Ovary (tissue), 9 donors: Measurements from ENCODE around the gene LPCAT1. TPM values are rescaled to one million over a fixed set of nuclear protein-coding genes. Genes with fewer than 3 reads are reported as not detected.

ENCODE experiments used
- DNase-seq, 5 donors: peaks; one replicate each; pipeline ENCODE4 v3.0.0-alpha.2; 2019 to 2020
- H3K27ac ChIP-seq, 2 donors: fragments of 200-600 bp; one replicate each; pipeline versions ENCODE4 v1.5.1 to v1.8.0; 2019 to 2022
- H3K27me3 ChIP-seq: fragments of 200-600 bp; one replicate; pipeline ENCODE4 v1.8.0; 2022
- H3K36me3 ChIP-seq: fragments of 200-600 bp; sonication (generic); one replicate; pipeline ENCODE4 v1.5.1; 2019
- H3K4me1 ChIP-seq: one replicate; pipeline ENCODE4 v1.8.1; 2013; ENCODE audit warnings: mild to moderate bottlenecking, moderate library complexity; ENCODE audit not compliant: insufficient read depth
- H3K4me3 ChIP-seq: fragments of 200-600 bp; sonication (generic); one replicate; pipeline ENCODE4 v1.5.1; 2017
- H3K9me3 ChIP-seq, 2 donors: fragments of 200-600 bp in 1 of 2; sonication (generic) in 1 of 2; one replicate each; pipeline versions ENCODE4 v1.5.1 to v1.8.1; 2013 to 2019; ENCODE audit warnings: mild to moderate bottlenecking in 1 of 2, moderate library complexity in 1 of 2
- CTCF ChIP-seq, 3 donors: fragments of 450-650 bp in 2 of 3; fragments of 200-600 bp in 1 of 3; IDR thresholded peaks; one replicate each; pipeline versions ENCODE4 v1.5.1 to v1.8.0; 2016 to 2022; ENCODE audit warnings: antibody characterized with exemption in 3 of 3, mild to moderate bottlenecking in 1 of 3
- EP300 ChIP-seq: sonication (generic); formaldehyde crosslinking; IDR thresholded peaks from one replicate; pipeline ENCODE4 v1.6.1; 2017; ENCODE audit warnings: antibody characterized with exemption
- POLR2A ChIP-seq: fragments of 450-650 bp; IDR thresholded peaks from one replicate; pipeline ENCODE4 v1.6.1; 2017; ENCODE audit warnings: antibody characterized with exemption, mild to moderate bottlenecking, moderate library complexity
- WGBS, 3 donors: extraction: QIAGEN DNeasy Blood & Tissue Kit in 1 of 3; methylation state at CpG; one replicate each; pipeline versions ENCODE4 v1.1.5 to v1.1.7; 2013 to 2017; 5-methylcytosine and 5-hydroxymethylcytosine counted together
- intact Hi-C, 4 donors: fragments of 100-400 bp; cut with DNase I; formaldehyde crosslinking; loops; one replicate each; pipeline versions ENCODE4 v1.11.0 to v1.15.1; 2022 to 2023
- polyA plus RNA-seq, 2 donors: library from polyadenylated mRNA; stranded (reverse); fragments of 200-250 nt in 1 of 2; fragments of 350-450 nt in 1 of 2; fragmentation: Illumina TruSeq in 1 of 2; extraction: RNeasy Lipid Tissue Mini Kit (QIAGEN cat#74804) in 1 of 2; gene quantifications; one replicate each; pipeline ENCODE4 v1.2.3, GENCODE V29; 2013 to 2014
- total RNA-seq, 7 donors: library from RNA; depleted of rRNA in 2 of 7; stranded (reverse); fragments of >200 nt in 2 of 7; fragmentation: NEBNext Ultra II Directional in 3 of 7; extraction: Animal tissue kit (Norgen Biotek cat#: 25700) in 3 of 7; gene quantifications; one replicate each; pipeline versions ENCODE4 v1.1.0 to v1.2.4, GENCODE V29; 2016 to 2023
- donor health status: DM: no; HTN: no; CAD: no; lungs with moderate emphysema.
- donor health status: DM: no; HTN: no; CAD: no.
- donor health status: Bipolar disorder and iron deficiency.
- donor health status: DM: yes; HTN: yes; CAD: no.
- donor health status: DM: no; HTN: no; CAD: no.
- donor health status: DM: yes; HTN: yes; CAD: no.

The LPCAT1 gene
- total and polyA plus RNA-seq, 9 donors = 13.0 to 57.1 (median 25.3) TPM

- no peaks in the 10 kb centered on the region for H3K4me1 ChIP-seq
- no peak for DNase-seq
- no peaks in the 10 kb centered on the region for H3K27me3 ChIP-seq
- H3K27ac ChIP-seq = no peak overlapping the region
- no peak for TF ChIP-seq CTCF (IDR thresholded peaks at IDR 0.05)
- TF ChIP-seq POLR2A = no peak
- no peak for TF ChIP-seq EP300
- intact Hi-C loops = no loop called here
- 69 to 72% (median 69%) methylated on average over 11 of the region's 11 CpGs for WGBS, 3 donors
- H3K9me3 ChIP-seq = no peaks in the 10 kb centered on the region
- H3K4me3 ChIP-seq = no peak overlapping the region
- H3K36me3 ChIP-seq = no peaks in the 10 kb centered on the region
These were observed 104.1 kb downstream of the LPCAT1 start for GRCh38 chr5:1419476-1420210.

DNA sequence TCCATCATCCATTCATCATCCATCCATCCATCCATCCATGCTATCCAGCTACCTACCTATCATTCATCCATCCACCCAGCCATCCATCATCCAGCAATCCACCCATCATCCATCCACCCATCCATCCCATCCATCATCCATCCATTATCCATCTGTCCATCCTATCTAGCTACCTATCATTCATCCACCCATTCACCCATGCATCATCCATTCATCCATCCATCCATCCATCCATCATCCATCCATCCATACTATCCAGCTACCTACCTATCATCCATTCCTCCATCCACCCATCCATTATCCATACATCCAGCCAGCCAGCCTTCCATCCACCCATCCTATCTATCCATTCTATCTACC lies 104.9 kb downstream of the LPCAT1 start:
- Histone ChIP-seq H3K4me3 (no peak overlapping the region), H3K9me3 (no peaks in the 10 kb centered on the region), H3K36me3 (no peaks in the 10 kb centered on the region), H3K4me1 (no peaks in the 10 kb centered on the region), H3K27me3 (no peaks in the 10 kb centered on the region), H3K27ac (no peak overlapping the region)
- DNase-seq = no peak
- no peak for TF ChIP-seq CTCF (IDR thresholded peaks at IDR 0.05)
- no peak for TF ChIP-seq POLR2A
- TF ChIP-seq EP300 = no peak
- intact Hi-C loops = no loop called here

GRCh38 chr5:1418238-1418920 lies 105.4 kb downstream of the LPCAT1 start:
- H3K4me1 ChIP-seq = no peaks in the 10 kb centered on the region
- WGBS, 3 donors = 82 to 87% (median 87%) methylated on average over 2 of the region's 2 CpGs

DNA sequence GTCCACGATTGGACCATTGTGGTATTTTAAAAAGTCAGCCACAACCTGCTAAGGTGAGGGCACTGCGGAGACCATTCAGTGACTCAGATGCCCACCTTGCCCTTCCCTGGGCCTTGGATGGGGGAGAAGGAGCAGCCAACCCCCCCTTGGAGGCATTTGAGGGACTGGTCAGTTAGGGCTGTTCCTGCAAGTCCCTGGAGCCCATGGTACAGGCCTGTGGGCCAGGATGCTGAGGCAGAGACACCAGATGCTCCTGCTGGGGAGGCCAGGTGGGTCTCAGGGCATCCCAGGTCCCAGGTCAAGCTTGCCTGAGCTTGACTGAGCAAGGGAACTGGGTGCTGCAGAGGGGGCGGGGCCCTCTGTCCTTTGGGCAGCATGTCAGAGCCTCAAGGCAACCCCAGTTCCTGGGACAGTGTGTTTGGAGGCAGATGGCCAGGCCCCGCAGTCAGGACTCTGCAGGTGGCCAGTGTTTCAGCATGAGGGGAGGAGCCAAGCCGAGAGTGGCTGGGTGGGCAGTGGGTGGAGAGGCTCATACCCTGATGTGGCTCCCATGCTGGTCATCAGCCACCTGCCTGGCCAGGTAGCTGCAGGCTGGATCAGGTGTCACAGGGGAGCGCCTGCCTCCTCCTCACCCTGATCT lies 106.1 kb downstream of the LPCAT1 start:
- no peak for DNase-seq
- H3K4me1 ChIP-seq = no peaks in the 10 kb centered on the region
- H3K4me3 ChIP-seq = no peak overlapping the region
- no peak for TF ChIP-seq POLR2A
- TF ChIP-seq CTCF (IDR thresholded peaks at IDR 0.05) = no peak
- TF ChIP-seq EP300 = no peak
- intact Hi-C loops = no loop called here
- H3K36me3 ChIP-seq = no peaks in the 10 kb centered on the region
- H3K27me3 ChIP-seq = no peaks in the 10 kb centered on the region
- no peaks in the 10 kb centered on the region for H3K9me3 ChIP-seq
- 67 to 70% (median 70%) methylated on average over 5 to 6 of the region's 6 CpGs for WGBS, 3 donors
- H3K27ac ChIP-seq = no peak overlapping the region

More at GRCh38 chr5:1418238-1418920, 105.4 kb downstream of the LPCAT1 start:
- no peak for TF ChIP-seq CTCF (IDR thresholded peaks at IDR 0.05)
- no peak for TF ChIP-seq POLR2A
- TF ChIP-seq EP300 = no peak
- Histone ChIP-seq H3K9me3 (no peaks in the 10 kb centered on the region), H3K36me3 (no peaks in the 10 kb centered on the region), H3K27me3 (no peaks in the 10 kb centered on the region), H3K27ac (no peak overlapping the region), H3K4me3 (no peak overlapping the region)
- intact Hi-C loops = no loop called here
- DNase-seq = no peak
